T1000 (cell line): ENCODE results near the gene CHD1.

Experiments used
- DNase-seq: peaks from one replicate; lab custom pipeline; 2025; ENCODE audit warnings: mixed read lengths; lab: John Stamatoyannopoulos, UW

The CHD1 gene

DNA sequence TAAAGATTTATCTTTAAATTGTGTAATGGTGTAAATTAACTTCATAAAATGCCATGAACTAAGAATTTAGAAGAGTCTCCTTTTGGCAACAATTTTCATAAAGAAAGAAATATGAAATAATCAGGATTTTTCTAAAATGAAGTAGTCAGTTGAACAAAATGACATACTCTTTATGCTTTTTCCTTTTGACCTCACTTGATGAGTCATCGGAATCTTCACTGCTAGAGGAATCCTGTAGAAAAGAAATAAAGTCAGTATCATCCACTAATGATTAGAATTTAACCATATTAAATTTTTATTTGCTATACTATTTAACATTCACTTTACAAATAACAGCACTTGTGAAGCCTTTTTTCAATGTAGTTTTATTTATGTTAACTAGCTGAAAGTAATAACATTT lies 26.1 kb downstream of the CHD1 start:
- no peak for DNase-seq

DNA sequence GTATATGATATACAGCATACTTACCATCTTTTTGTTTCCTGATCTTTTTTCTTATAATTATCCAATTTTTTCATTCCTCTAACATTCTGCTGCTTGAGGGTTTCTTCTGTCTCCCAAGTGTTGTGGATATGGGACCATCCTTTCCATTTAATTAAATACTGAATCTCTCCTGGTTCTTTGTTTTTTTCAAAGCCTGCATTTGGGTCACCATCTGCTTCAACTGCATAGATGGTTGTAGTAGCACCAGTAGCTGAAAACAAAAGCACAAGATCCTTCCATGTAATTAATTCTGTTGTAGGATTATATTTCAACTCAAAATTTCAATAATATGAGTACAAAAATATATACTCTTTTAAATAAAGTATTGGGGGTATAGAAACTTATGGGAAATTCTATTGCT lies 29.4 kb downstream of the CHD1 start:
- DNase-seq, result no peak

DNA sequence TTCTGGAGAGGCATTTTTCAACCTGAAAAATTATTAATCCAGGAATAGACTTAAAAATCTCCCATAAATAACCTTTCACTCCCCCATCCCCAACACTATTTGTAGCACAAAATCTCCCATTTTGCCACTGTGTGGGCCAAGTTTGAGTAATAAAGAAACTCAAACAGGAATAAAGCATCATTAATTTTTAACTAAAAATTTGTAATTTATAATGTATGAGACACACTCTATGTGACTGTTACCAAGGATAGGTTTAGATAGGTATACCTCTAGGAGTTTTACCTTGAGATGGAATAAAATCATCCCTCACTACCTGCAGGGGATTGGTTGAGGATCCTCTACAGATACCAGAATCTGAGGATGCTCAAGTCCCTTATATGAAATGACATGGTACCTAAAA lies 30.1 kb downstream of the CHD1 start:
- no peak for DNase-seq

DNA sequence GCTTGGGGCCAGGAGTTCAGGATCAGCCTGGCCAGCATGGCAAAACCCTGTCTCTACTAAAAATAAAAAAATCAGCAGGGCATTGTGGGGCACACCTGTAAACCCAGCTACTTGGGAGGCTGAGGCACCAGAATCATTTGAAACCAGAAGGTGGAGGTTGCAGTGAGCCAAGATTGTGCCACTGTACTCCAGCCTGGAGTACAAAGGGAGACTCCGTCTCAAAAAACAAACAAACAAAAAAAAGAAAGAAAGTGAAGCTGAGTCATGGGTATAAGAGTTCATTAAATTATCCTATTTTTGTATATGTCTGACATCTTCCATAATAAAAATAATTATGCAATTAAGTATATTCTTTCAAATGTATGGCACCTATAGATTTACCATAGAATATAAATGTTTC lies 37.2 kb downstream of the CHD1 start:
- DNase-seq, result no peak

DNA sequence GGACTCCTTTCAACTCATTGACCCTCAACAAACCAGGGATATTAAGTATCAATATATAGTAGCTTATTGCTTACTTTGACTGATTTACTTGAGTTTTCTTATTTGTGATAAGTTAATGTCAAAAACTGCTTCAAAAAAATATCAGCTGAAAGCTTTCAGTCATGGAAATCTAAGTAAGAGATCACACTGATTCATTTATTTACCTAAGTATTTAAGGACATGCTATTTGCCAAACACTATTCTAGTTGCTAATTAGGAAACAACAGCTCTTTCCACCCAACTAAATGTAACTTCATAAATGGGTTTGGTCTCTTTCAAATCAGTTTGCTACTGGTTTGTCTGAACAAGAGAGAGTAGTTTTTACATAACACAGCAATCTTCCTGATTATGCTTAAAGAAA lies 48.2 kb downstream of the CHD1 start:
- DNase-seq, result no peak

DNA sequence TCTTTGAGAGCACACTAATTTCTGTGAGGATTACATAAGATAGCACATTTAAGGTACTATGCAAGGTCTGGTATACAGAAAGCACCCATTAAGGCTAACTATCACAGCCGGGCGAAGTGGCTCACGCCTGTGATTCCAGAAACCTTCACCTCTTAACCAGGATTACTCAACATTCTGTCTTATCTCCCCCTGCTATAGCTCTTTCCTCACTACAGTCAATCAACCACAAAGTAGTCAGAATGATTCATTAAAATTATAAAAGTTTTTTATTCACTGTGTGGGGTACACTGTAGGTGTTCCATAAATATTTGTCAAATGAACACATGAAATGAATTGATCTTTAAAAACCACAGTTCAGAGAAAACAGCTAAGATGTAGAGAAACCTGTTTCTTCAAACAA lies 48.7 kb downstream of the CHD1 start:
- DNase-seq, result no peak

DNA sequence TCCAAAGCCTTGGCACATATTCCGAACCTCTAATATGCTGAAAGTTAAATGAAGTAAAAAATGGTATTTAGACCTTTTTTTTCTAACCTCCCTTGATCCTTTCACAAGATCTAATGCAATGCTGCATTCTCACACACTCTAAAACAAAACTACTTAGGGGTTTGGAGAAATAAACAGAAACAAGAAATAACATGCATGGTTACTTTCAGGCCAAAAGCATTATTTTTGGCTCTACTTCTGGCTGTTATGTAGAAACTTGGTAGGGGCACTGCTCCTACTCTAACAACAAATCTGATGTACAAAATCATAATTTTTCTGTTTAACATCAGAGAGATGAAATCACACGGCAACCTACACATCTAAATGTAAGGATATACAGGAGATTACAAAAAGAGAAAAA lies 51.2 kb downstream of the CHD1 start:
- DNase-seq, result no peak

DNA sequence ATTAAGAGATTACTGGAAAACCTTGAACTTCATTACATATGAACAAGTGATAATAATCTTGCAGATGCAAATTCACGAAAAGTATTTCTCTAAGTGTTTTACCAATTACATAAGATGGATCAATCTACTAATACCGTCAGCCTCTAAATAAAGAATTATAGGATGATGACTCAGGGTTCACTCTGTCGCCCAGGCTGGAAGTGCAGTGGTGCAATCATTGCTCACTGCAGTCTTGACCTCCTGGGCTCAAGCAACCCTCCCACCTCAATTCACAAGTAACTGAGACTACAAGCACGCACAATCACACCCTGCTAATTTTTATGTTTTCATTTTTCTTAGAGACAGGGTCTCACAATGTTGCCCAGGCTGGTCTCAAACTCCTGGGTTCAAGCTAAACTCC lies 56.1 kb downstream of the CHD1 start:
- no peak for DNase-seq

DNA sequence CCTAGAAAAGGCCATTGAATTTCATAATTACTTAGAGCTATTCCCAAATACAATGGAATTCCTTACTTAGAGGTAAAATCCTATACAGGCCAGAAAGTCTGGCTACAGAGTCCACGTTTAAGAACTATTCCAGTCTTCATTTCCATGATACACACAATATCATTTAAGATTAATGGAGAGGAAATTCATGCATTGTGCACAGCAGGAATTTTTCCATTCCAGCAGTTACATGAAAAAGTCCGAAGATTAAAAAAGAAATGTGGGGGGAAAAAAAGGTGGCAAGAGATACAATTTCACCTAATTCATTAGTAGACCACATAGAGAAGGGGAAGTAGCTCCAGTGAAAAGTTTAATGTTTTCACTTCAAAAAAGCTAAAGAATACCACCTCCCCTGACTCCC lies 63.1 kb downstream of the CHD1 start:
- no peak for DNase-seq

DNA sequence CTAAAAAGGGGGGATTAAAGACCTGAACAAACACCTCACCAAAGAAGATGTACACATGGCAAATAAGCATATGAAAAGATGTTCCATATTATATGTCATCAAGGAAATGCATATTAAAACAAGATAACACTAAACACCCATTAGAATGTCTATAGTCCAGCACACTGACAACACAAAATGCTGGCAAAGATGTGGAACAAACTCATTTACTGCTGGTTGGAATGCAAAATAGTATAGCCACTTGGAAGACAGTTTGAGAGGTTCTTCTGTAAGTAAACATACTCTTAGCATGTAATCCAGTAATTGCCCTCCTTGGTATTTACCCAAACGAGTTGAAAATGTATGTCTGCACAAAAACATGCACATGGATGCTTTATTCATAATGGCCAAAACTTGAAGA lies 81.8 kb downstream of the CHD1 start:
- no peak for DNase-seq

DNA sequence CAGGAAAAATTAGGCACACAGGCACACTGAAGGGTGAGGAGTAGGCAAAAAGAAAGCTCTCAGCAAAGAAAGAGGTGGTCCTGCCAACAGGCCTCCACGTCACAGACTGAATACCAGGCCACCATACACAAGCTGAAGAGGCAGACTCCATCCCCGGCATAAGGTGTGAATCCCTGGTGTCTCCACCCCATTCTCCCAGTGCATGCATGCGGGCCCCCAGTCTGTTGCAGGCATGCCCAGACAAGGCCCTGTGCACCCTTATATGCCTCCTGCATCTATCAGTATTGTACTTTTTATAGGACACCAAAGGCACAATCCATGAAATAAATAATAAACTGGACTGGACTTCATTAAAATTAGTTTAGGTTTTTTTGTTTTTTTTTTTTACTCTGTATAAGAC lies 82.3 kb downstream of the CHD1 start:
- DNase-seq, result no peak

DNA sequence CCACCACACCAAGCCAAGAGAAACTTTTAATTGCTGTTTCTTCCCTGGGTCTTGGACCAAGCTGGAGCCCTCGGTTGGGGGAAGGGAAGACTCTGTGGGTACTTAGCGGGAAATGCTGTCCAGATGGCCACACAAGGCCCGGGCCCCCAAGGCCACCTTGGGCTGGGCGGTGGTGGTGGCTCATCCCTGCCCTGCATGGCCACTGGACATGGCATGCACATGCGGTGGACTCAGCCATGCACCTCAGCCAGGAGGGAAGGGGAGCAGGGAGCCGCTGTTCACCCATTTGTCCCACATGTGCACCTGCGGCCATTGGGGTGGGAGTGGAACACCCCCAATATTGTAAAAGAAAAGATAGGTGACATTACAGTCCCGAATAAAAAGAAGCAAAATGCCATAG lies 82.9 kb downstream of the CHD1 start:
- no peak for DNase-seq

DNA sequence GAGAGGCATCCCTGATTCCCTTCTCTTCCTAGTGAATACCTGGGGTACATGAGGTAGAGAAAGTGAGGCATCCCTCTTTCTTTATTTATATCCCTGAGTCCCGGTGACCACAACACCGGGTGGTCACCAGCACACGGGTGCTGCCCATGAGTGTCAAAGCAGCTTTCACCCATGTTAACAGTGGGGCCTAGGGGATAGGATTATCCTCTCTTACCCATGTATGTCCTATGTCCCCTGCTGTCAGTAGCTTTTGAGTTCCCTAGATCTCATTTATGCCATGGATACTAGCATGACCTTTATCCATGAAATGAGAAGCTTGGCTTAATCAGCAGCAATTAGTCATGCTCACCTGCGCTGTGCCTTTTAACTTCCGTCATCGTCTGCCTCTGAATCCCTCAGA lies 83.9 kb downstream of the CHD1 start:
- no peak for DNase-seq

DNA sequence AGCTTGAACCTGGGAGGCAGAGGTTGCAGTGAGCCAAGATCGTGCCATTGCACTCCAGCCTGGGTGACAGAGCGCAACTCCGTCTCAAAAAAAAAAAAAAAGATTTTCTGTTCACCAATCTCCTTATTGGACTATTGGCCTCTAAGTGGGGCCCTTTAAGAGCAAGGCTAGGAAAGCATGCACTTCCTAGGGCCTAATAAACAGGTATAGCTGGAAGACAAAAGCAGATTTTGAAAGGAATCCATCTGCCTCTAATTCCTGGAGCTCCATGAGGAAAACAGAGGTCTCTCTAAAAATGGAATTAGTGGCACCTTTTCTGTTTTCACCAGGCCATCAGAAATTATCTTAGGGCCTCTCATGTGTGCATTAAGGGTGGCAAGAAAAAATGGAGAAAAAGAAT lies 85.3 kb downstream of the CHD1 start:
- no peak for DNase-seq

DNA sequence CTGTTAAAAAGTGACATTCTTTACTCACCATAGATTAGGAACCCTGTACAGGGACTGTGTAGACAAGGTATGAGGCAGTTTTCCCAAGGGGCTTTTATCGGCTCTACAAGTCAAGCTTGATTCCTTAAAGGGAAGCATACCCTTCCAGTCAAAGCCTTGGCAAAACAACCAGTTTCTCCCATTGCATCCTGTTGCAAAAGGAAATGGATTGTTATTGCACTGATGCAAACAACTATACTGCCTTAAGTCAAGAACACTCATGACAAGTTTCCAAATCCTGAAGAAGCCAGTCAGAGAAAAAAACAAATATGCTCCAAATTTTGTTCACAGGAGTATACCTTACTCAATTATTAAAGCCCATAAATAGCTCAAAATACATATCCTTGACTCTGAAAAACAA lies 87.9 kb downstream of the CHD1 start:
- DNase-seq, result no peak

DNA sequence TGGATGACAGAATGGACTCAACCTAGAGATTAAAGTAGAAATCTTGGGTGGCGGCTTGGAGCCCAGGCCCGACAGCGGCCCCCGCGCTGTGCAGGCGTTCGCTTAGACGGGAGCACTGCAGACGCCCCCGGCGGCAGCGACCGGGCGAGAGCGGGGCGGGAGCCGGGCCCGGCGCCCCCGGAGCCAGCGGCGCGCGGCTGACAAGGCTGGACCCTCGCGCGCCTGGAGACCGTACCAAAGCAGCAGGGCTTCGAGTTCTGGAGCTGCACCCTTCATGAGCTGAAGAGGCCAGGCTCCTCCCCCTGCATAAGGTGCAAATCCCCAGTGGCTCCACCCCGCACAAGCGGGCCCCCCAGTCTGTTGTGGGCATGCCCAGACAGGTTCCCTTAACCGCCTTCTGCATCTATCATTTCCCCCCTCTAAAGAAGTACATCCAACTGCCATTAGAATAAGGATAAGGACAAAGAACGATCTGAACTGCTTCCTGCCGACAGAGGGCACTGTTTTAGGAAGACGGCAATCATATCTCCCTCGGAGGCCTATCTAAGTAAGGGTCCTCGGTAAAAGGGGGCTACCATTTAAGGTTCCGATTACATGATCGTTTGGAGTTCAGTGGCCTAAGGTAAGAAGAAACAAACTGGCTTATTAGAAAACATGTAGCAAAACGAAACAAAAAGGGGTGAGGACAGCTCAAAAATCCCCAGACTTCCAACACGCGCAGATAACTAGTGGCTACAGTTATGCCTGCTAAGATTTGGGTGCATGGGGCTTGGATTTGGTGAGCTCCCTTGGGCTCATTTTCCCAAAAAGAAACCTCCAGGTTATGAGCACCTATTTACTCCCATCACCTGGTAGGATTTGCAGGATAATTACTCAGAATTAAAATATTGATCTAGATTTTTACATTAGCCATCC lies 89.1 kb downstream of the CHD1 start:
- DNase-seq, result no peak

DNA sequence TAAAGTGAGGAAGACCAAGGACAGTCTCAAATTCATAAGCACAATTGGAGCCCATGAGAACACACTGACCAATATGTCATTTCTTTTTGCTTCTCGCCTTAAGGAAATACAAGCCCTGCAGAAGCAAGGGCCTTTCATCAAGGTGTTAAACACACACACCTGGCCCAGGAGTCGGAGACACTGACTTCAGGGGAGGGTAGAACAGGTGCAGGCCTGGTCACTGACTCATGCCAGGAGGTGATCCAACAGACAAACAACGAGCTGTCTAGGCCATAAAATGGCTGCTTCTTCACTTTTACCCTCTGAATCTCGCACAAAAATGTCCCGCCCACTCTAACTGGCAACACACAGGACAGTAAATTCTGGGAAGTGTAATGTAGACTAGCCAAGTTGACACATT lies 92.6 kb downstream of the CHD1 start:
- no peak for DNase-seq

DNA sequence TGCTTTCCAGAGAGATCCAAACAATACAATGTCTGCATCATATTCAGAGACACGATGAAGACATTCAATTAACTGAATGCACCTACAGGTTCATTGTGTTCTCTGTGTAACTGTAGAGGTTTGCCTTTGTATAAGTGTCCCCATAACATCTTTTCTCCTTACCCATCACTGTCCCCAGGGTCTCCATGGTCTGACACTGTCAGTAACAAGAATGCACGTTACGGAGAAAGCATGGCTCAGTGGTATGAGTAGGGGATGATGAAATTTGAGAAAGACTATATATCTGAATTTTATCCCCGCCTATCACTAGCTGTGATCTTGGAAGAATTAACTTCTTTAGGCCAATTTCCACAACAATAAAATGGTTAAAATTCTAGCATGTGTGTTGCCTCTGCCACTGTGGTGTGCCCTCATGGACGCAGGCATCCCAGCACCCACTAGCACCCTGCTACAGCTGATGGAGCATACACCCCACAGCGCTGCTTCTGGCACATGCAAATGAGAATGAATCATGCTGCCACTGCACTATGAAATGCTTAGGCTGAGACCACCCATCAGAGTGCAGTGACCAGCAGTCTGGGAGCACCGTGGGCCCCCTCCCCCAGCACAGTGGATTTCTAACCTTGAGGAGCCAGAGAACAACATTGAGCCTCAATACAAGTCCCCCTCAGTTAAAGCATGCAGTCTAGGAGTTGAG lies 101.1 kb downstream of the CHD1 start:
- DNase-seq, result no peak

DNA sequence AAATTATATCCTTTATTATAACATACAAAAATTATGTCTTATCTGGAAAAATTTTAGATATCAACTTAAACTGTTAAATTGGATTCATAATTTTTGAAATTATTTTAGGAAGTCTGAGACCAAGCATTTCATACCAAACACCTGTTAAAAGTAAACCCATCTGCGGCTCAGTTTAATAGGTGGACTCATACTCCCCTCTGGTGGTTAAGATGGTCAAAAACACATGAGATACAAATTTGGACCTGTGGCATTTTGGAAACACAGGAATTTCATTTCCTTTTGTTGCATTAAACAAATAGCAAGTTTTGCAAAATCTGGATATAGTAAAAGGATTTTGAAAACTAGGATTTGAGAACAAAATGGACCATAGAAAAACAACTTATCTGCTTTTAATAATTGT lies 101.6 kb downstream of the CHD1 start:
- DNase-seq, result no peak

DNA sequence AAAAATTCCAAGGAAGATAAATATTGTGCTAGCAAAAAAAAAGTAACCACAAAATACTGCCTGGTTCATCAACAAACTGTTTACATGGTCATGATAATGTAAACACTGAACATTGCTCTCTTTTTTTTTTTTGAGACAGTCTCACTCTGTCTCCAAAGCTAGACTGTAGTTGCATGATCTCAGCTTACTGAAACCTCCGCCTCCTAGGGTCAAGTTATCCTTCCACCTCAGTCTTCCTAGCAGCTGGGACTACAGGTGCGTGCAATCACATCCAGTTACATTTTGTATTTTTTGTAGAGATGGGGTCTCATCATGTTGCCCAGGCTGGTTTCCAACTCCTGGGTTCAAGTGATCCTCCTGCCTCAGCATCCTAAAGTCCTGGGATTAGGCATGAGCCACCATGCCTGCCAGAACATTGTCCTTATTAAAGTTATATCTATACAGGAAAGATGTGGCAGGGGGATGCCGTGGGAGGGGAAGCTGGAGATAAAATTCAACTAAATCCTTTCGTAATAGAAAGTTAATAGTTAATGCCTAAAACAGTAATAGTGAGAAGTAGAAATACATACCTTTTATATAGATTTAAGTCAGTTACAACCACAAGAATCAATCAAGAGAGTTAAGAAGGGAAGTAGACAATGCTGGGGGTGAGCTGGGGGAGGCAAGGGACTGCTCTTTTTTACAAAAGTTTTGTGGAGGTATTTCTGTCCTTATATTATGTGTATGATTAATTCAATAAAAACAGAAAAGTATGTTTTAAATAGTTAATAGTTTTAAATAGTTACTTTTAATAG lies 103.0 kb downstream of the CHD1 start:
- DNase-seq, result no peak

DNA sequence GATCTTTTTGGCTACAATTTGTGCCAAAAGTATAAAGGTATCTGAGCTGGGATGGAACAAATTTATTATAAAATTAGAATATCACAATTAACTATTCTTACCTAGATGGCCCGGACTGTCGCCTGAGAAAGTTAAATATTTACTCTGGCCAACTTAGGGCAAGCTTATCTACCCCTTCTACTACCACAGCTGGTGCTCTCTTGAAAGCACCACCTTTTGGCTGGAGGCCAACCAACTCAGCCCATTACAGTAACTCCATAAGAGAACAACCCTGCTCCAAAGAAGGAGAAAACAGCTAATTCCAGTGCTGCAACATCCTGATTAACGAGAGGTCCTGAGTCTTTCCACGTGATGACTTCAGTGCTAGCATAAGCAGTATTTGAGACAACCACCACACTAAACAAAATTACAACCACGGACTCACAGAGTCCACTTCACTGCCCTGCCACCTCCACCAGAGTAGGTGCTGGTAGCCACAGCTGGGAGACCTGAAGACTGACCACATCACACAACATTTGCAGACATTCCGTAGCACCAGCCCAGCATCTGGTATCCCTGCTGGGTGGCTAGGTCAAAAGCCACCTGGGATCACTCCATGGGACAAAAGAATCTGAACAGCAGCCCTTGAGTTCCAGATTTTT lies 112.1 kb downstream of the CHD1 start:
- no peak for DNase-seq

DNA sequence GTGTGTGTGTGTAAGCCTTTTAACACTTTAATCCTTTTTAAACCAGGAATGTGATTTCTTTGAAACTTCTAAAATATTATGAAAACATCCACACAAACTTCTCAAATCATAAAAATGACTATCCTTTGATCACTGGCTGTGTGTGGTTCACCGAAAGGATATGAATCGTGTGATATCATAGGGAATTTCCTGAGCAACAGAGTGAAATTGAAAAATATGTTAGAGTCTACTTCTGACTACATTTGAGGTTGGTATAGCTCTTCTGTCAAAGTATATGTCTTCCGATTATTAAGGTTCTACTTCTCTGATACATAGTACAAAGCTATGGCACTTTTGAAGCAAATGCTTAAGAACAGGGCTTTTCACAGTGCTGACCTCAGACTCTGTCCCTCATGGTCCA lies 115.1 kb downstream of the CHD1 start:
- no peak for DNase-seq
